ENCODE results near the gene TSPYL6. TPM values are rescaled to one million over a fixed set of nuclear protein-coding genes. Genes with fewer than 3 reads are reported as not detected.
A peak's percentile ranks its signal among the peaks of the same experiment; 100 is the strongest.

TSPYL6 gene
- total RNA-seq, 1 donor from 2014 or later, result not detected

DNA sequence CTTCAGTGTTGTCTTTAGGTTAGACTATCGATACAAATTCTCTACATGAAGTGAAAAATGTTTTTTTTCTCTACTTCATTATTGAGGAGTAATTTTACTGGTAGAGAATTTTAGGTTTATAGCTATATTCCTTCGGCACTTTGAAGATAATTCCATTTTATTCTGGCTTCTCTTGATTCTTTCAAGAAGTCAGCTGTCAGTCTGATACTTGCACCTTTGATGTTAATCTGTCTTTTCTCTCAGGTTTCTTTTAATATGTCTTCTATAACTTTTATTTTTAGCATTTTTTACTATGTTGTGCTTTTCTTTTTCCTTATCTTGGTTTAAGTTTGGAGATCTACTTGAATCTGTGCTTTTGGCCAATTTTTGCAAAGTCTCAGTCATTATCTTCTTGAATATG lies 18.6 kb downstream of the TSPYL6 start:
- no peak overlapping the region for H3K27ac Mint-ChIP-seq
- DNase-seq (ENCODE audit: low spot score in 2 of 2, unreplicated experiment in 2 of 2), result no peak
- H3K4me3 Mint-ChIP-seq, result no peak overlapping the region
- H3K27me3 Mint-ChIP-seq (ENCODE audit: low read depth), result no peaks in the 10 kb centered on the region
- peaks cover 8% of the 10 kb centered on the region for H3K36me3 Mint-ChIP-seq
- H3K4me1 Mint-ChIP-seq, result no peaks in the 10 kb centered on the region
- TF ChIP-seq, protein P1, sequence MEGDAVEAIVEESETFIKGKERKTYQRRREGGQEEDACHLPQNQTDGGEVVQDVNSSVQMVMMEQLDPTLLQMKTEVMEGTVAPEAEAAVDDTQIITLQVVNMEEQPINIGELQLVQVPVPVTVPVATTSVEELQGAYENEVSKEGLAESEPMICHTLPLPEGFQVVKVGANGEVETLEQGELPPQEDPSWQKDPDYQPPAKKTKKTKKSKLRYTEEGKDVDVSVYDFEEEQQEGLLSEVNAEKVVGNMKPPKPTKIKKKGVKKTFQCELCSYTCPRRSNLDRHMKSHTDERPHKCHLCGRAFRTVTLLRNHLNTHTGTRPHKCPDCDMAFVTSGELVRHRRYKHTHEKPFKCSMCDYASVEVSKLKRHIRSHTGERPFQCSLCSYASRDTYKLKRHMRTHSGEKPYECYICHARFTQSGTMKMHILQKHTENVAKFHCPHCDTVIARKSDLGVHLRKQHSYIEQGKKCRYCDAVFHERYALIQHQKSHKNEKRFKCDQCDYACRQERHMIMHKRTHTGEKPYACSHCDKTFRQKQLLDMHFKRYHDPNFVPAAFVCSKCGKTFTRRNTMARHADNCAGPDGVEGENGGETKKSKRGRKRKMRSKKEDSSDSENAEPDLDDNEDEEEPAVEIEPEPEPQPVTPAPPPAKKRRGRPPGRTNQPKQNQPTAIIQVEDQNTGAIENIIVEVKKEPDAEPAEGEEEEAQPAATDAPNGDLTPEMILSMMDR (IDR thresholded peaks at IDR 0.05; ENCODE audit: unreplicated experiment), result no peak
- H3K9me3 Mint-ChIP-seq, result peaks cover 14% of the 10 kb centered on the region

DNA sequence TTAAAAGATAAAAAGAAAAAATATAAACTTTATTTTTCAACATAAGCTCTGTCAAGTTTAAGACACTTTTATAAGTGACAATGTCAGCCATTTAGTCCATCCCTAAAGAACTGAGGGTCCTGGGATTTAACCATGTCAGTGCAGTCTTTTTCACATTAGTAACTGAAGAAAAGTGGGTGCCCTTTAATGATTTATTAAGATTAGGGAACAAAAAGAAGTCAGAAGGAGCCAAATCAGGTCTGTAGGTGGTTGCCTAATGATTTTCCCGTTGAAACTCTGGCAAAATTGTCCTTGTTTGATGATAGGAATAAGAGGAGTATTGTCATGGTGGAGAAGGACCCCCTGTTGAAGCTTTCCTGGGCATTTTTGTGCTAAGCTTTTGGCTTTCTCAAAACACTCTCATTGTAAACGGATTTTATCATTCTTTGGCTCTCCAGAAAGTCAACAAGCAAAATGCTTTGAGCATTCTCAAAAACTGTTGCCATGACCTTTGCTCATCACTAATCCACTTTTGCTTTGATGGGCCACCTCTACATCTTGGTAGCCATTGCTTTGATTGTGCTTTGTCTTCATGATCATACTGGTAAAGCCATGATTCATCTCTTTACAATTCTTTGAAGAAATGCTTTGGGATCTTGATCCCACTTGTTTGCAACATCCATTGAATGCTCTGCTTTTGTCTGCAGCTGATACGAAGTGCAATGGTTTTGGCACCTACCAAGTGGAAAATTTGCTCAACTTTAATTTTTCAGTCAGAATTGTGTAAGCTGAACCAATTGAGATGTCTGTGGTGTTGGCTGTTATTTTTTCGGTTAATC lies 22.0 kb downstream of the TSPYL6 start:
- Mint-ChIP-seq H3K27me3 (ENCODE audit: low read depth) (no peaks in the 10 kb centered on the region), H3K4me1 (peaks cover 8% of the 10 kb centered on the region)

DNA sequence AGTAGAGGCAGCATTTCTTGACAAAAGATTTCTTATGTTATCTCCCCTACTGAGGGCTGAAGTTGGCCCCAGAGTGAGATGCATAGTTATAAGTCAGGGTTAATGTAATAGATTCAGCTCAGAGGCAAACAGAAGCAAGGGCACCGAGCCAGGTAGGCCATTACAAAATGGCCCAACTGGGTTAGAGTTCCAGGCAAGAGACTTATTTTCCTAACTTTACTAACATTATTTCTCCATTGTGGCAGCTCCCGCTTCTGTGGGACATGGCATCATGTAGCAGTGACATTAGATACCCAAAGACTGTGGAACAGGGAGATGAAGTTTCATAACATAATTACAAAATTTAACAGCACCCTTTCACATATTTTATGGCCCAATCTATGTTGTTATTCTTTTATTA lies 27.1 kb downstream of the TSPYL6 start:
- H3K4me1 Mint-ChIP-seq, result peaks cover 45% of the 10 kb centered on the region
- H3K27ac Mint-ChIP-seq, result no peak overlapping the region
- peaks cover 6% of the 10 kb centered on the region for H3K9me3 Mint-ChIP-seq
- H3K4me3 Mint-ChIP-seq, result no peak overlapping the region
- no peak for DNase-seq (ENCODE audit: low spot score in 2 of 2, unreplicated experiment in 2 of 2)
- TF ChIP-seq, protein P1 (IDR thresholded peaks at IDR 0.05; ENCODE audit: unreplicated experiment), result no peak
- peaks cover 3% of the 10 kb centered on the region for H3K36me3 Mint-ChIP-seq
- H3K27me3 Mint-ChIP-seq (ENCODE audit: low read depth), result no peaks in the 10 kb centered on the region

More for the DNA sequence above, 22.0 kb downstream of the TSPYL6 start:
- Mint-ChIP-seq H3K36me3 (peaks cover 10% of the 10 kb centered on the region), H3K4me3 (no peak overlapping the region), H3K9me3 (peaks cover 16% of the 10 kb centered on the region), H3K27ac (no peak overlapping the region)
- TF ChIP-seq, protein P1 (IDR thresholded peaks at IDR 0.05; ENCODE audit: unreplicated experiment), result no peak
- DNase-seq (ENCODE audit: low spot score in 2 of 2, unreplicated experiment in 2 of 2), result no peak

DNA sequence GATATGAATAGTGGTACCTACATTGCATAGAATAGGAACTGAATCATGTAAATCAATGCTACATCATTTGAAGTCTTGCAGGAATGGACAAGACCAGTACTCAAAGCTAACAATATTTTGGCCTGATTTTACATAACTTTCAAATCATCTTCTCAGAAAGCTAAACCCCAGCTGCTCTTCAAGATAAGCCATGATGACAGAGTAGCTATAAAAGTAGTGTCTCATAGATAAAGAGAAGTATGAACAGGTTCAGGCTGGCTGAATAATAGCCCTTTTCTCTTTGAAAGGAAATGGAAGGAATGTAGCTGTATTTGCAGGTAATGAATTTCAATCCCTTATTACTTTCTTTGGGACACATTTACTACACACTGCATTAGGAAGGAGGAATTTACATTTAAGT lies 28.2 kb downstream of the TSPYL6 start:
- H3K27ac Mint-ChIP-seq, result peak overlapping the region; percentile 68
- peaks cover 45% of the 10 kb centered on the region for H3K4me1 Mint-ChIP-seq
- H3K27me3 Mint-ChIP-seq (ENCODE audit: low read depth), result no peaks in the 10 kb centered on the region
- DNase-seq (ENCODE audit: low spot score in 2 of 2, unreplicated experiment in 2 of 2), result no peak
- TF ChIP-seq, protein P1 (IDR thresholded peaks at IDR 0.05; ENCODE audit: unreplicated experiment), result no peak
- H3K4me3 Mint-ChIP-seq, result no peak overlapping the region
- peaks cover 3% of the 10 kb centered on the region for H3K36me3 Mint-ChIP-seq
- peaks cover 6% of the 10 kb centered on the region for H3K9me3 Mint-ChIP-seq

DNA sequence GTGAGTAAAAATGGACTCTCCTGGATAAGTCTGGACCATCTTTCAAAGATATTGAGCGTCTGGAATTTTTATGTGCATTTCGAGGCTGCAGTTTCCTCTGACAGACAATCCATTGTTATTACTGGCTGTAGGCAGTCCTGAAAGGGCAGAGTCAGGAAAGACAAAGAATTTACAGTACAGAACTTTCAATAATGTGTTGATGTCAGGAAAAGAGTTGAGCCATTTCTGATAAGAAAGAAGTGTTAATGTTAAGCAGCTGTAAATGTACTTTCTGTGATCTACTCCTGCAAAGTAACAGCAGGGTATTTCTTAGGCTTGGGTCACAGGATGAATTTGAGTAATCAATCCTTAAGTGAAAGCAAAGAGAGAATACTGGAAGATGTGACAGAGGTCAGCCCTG lies 29.8 kb downstream of the TSPYL6 start:
- DNase-seq (ENCODE audit: low spot score in 2 of 2, unreplicated experiment in 2 of 2), result no peak
- peak overlapping the region; percentile 81 for H3K27ac Mint-ChIP-seq
- no peak overlapping the region for H3K4me3 Mint-ChIP-seq
- no peaks in the 10 kb centered on the region for H3K27me3 Mint-ChIP-seq (ENCODE audit: low read depth)
- TF ChIP-seq, protein P1 (IDR thresholded peaks at IDR 0.05; ENCODE audit: unreplicated experiment), result no peak
- H3K9me3 Mint-ChIP-seq, result peaks cover 2% of the 10 kb centered on the region
- peaks cover 45% of the 10 kb centered on the region for H3K4me1 Mint-ChIP-seq
- H3K36me3 Mint-ChIP-seq, result no peaks in the 10 kb centered on the region

All from mesothelial cell of epicardium (in vitro differentiated cells).